CD4-positive, alpha-beta T cell treated with Interleukin-1 beta for 1 hour (primary cell): ENCODE data around the gene CHCHD10.

Experiments
- DNase-seq, 2 donors: peaks; one replicate each; pipeline ENCODE4 v3.0.0-alpha.2; 2020 to 2022

Gene CHCHD10

DNA sequence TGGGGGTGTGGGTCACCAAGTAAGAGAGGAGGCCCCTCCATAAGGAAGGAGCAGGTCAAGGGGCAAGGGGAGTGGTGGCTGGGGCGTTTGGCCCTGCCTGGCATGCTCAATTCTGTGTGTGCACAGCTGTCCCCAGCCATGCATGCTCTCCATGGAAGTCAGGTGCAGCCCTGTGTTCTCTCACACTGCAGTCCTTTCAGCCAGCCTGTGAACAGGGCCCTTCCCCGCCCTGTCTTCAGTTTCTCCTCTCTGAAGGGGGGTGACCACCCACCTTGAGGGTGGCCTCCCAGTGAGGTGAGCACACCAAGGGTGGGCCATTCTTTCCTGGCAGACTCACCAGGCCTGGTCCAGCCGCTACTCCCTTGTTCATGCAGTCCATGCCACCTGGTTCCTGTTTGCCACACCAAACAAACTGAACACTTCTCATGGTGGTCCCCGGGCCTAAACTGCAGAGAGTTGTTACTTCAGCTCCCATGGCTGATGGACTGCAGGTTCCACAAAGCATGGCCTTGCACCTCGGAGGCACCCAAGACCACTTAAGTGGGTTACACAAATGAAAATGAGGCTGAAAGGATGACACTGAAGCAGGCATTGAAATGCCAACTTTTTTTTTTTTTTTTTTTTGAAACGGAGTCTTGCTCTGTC, 1.7 kb upstream of the CHCHD10 start:
- DNase-seq, result no peak

DNA sequence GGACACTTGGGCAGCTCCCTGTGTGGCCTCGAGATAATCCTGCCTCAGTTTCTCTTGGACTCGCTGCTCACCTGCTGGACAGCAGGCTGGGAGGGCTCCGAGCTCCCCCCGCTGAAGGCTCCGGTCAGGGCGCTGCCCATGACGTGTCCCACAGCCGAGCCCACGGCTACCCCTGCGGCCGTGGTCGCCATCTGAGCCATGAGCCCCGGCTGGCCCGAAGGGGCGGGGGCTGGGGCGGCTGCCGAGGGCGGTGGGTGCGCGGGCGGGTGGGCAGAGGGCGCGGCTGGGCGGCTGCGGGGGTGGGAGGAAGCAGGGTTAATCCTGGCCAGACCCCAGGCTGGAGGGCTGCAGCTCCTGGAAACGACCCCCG, 484 bp downstream of the CHCHD10 start:
- no peak for DNase-seq

DNA sequence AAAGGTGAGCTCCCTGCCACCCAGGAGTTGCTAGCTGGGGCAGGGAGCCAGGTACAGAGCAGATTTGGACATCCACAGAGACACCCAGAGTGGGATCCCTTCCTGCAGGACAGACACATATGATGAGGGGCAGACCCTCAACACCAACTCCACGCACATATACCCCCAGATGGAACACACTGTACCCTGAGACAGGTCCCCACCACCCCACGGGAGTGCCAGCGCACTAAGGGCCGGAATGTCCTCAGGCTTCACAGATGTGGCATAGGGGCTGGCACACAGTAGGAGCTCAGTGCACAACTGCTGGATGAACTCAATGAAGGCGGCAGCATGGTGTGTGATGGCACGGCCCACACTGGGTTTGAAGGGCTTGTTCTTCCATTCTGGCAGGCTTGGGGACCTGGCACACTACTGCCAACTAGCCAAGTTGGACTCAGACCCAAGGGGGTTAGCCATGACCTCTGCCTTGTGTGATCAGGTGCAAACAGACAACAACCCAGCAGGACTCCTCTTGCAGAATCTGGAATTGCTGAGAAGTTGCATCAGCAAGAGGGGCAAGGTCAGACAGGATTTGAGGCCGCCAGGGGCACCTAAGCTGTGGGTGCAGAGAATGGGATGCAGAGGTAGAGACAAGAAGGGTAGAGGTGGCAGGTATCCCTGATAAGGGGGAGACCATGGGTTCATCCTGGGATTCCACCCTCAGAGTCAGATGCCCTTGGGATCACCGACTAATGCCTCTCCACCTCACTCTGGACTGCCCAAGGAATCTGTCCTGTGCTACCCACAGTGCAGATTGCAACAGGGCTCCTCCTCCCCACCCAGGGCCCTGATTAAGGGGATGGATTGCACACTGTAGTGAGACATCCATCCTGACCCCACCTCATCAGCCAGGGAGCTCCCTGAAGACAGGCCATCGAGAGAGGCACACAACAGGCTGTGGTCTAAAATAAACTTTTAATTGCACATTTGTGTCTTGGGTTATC, 2.6 kb downstream of the CHCHD10 start:
- no peak for DNase-seq

DNA sequence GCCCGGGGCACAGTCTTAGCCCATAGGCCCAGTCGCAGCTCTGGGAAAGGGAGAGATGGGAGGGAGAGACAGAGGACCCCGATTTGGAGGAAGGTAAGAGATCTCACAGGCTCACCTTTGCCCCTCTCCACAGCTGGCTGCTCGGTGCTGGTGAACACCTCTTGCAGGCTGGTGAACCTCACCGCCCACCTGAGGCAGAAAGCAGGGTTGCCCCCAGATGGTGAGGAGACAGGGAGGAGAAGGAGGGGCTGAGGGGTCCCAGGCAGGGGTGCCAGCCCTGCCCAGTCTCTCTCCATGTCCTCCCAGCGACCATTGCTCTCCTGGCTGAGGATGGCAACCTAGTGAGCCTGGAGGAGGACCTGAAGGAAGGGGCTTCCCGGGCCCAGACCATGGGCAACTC, 3.8 kb downstream of the CHCHD10 start:
- DNase-seq, result no peak

DNA sequence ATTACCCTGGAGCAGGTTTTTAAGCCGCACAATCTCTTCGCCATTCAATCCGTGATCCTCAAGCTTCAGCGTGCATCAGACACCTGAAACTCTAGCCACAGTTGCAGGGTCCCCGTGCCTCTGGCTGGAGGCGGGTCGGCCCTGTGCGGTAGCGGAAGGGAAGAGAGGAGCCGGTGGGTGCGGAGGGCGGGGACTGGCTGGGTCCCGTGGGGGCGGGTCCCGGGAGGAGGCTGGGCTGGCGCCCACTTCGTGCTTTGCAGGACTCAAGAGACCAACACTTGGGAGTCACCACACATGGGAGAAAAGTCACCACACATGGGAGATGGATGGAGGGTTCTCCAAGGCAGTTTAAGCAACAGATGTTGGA, 4.2 kb downstream of the CHCHD10 start:
- peak; percentile 33 to 40 for DNase-seq

DNA sequence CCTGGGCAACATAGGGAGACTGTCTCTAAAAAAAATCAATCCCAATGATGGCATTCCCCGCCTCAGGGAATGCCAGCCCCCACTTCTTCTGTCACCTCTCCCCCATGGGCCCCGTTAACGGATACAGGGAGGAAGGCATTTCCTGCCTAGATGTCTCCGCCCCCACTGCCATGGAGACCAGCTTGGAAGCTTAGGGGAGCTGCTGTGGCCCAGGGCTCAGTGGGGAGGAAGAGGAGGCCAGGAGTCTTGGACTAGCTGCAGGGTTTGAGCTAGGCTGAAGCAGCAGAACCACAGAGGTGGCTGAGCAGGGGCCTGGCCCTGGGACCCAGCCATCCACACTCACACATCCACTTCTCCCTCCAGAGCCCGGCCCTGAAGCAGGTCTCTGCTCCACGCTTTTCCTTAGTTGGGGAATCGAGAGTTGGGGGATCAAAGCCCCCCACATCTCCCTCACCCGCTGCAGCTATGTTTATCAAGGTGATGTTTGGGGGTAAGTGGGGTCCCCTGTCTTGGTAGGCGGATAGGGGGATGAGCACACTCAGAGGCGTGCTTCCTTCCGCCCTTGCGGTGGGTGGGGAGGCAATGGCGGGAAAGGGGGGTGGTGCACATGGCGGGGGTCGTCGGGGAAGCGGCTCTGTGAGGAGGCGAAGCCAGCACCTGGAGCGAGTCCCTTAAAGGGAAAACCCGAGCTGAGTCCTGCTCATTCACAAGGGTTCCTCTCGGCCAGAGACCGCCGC, 4.8 kb downstream of the CHCHD10 start, which contains the start of gene C22orf15:
Gene C22orf15 (plus strand): TSS at position 149 of the 737 bp plus-strand sequence. CDS start 317 bp downstream, at position 466.
- no peak for DNase-seq

DNA sequence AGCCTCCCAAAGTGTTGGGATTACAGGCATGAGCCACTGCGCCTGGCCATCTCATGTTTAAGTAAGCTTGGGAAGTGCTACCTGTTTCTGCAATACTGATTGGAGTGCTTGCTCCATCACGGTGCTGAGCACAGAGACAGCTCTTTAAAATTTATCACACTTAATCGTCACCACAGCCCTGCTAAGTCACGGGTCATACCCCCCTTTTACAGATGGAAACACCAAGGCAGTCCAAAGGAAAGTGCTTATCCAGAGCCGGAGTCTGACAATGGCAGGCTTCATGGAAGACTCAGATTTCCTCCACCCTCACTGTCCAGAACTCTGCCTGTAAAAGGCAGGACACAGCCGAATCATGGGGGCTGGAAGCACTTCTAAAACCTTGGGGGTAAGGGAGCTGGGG, 7.7 kb downstream of the CHCHD10 start:
- DNase-seq, result no peak

DNA sequence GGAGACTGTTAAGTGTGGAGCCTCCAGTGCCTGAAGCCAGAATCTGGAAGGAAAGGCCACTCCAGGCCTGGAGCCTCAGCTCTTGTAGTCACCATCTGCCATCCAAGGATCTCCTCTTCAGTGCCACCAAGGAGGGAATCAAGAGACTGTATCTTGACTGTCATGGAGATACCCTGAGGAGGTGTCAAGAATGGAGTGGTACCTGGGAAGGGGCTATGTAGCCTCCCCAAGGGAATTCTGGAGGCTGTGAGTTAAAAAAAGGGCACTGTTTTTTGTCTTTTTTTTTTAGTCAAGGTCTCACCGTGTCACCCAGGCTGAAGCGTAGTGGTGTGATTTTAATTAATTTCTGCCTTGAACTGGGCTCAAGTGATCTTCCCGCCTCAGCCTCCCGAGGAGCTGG, 8.2 kb downstream of the CHCHD10 start:
- DNase-seq, result no peak

DNA sequence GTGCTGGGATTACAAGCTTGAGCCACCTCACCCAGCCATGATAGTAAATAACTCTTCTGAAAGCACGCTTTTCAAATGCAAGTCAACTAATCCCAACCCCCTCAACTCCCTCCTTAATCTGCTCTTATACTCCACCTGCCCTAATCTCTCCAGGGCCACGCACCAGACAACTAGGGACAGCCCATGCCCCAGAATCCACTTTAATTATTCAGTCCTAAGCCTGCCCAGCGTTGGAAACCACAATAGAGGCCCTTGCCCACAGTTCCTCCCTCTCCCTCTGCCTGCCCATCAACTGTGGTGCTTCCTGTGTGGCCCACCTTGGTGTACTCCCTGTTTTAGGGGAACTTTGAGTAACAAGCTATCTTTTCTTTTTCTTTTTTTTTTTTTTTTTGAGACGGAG, 10.9 kb downstream of the CHCHD10 start:
- no peak for DNase-seq

DNA sequence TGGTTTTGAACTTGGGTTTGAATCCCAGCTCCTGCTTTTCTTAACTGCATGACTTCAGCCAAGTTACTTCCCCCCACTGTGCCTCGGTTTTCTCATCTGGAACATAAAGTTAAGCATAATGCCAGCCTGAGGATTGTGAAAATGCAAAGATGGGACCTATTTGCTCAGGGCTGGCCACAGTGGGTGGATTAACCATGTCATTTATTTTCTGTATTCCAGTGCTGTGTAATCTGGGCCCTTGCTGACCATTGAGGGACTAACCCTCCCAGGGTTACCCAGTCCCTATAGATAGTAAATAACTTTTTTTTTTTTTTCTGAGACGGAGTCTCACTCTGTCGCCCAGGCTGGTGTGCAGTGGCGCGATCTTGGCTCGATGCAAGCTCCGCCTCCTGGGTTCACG, 12.1 kb downstream of the CHCHD10 start:
- no peak for DNase-seq

DNA sequence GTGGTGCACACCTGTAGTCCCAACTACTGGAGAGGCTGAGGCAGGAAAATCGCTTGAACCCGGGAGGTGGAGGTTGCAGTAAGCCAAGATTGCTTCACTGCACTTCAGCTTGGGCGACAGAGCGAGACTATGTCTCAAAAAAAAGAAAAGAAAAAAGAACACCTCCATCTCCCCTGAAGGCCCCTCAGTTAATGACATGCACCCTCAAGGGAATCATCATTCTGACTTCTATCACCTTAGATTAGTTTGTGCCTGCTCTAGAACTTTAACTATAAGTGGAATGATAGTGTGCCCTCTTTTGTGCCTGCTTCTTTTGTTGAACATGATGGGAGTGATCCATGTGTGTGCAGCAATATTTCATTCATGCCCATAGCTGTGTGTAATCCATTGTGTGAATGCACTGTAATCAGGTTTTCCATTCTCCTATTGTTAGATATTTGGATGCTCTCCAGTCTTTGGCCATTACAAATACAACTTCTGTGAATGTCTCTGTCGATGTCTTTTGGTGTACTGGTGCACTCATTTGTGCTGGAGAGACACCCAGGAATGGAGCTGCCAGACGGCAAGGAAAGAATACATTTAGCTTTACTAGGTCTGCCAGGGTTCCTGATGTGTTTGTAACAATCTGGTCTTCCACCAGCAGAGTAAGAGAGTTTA, 12.7 kb downstream of the CHCHD10 start:
- no peak for DNase-seq

DNA sequence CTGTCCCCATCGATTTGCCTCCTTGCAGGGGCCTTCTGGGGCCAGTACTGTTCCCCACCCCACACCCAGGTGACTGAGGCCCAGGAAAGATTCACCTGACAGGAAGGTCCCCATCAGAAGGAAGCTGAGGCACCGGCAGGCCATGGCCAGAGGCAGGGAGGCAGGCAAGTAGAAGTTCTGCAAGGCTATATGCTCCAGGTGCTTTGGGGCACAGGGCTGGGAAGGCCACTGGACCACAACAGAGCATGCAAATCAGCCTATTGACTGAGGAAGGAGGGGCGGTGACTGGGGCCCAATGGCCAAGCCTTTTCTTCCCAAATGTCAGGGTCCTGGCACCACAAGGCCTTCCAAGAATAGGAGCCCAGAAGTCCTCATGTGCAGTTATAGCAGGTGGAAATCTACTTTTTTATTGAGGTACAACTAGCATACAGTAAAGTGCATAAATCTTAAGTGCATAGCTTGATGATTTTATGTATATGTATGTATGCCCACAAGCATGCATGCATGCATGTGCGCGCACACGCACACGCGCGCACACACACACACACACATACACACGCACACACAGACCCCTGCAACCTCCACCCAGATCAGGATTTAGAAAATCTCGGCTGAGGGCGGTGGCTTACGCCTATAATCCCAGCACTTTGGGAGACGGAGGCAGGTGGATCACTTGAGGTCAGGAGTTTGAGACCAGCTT, 13.4 kb downstream of the CHCHD10 start, which contains the start of gene VPREB3:
Gene VPREB3 (minus strand): TSS at position 206 of the 700 bp plus-strand sequence. CDS start 62 bp downstream, at position 144.
- peak in 1 of 2 donors; percentile 6 for DNase-seq

DNA sequence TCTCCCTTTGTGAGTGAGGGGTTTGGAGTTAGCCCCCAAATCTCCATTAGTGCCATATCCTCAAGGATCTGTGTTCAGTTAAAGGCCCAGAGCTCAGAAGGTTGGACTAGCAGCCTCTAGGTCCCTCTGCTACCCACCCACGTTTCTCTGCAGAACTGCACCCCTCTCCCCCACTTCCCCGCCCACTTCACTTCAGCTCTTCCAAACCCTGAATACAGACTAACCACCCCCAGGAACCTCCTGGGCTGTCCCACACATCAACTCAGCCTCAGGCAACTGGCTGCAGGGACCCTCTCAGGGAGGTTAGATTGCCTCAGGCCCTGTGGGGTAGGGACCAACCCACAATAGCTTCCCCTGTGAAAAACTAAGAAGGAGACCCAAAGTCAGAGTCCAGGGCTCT, 14.4 kb downstream of the CHCHD10 start:
- no peak for DNase-seq

DNA sequence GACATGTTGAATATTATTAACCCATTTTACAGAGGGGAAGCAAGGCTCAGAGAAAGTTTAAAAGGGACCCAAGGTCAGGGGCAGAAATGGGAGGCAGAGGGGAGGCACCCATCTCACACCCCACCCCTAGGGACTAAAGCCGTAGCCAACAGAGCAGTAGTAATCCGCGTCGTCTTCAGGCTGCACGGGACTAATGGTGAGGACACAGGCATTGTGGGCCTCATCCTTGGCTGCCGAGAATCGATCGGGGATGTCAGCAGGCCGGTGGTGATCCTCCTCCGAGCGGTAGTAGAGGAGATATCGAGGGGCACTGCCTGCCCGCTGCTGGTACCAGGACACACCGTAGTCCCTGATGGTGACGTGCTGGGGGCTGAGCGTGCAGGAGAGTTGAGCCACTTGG, 15.0 kb downstream of the CHCHD10 start:
- no peak for DNase-seq

DNA sequence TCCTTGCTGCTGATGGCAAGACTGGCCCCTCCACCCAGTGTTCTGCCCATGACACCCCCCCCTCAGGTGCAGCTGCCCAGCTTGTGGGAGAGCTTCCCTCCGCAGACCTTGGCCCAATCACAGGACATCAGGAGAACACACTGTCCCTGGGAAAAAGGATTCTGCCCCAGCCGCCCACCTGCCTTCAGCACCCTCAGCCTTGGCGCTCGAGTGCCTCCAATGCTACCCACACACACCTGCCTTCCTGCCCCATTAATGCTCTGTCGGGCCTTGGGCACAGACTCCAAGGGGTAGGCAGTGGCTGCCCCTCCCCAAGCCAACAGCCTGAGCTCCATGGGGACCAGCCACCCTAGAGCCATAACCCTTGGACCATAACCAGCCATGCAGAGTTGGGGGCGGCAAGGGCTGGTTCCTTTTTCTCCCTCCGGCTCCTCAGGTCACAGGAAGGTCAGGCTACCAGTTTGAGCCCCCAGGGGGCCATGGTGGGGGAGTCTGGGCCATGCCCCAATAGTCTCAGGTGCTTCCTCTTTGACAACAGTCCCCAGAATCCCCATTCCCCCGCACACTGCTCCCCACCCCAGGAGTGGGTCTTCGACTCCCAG, 15.6 kb downstream of the CHCHD10 start:
- peak in 1 of 2 donors; percentile 80 for DNase-seq

DNA sequence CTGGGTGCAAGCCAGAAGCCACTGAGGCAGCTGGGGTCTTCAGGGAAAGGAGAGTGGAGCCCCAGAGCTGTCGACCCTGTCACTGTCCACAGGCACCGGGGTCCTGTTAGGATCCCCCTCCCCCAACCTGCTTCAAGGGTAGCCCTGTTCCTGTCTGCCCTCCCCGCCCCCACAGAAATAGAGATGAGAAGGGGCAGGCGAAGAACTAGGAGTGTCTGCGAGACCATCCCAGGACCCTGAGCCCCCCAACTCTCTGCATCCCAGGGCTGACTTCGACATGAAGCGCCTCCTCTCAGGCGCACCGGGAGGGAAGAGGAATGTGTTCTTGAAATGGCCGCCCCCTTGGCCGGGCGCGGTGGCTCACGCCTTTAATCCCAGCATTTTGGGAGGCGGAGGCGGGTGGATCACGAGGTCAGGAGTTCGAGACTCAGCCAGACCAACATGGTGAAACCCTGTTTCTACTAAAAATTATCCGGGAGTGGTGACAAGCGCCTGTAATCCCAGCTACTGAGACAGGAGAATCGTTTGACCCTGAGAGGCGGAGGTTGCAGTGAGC, 16.3 kb downstream of the CHCHD10 start:
- no peak for DNase-seq

DNA sequence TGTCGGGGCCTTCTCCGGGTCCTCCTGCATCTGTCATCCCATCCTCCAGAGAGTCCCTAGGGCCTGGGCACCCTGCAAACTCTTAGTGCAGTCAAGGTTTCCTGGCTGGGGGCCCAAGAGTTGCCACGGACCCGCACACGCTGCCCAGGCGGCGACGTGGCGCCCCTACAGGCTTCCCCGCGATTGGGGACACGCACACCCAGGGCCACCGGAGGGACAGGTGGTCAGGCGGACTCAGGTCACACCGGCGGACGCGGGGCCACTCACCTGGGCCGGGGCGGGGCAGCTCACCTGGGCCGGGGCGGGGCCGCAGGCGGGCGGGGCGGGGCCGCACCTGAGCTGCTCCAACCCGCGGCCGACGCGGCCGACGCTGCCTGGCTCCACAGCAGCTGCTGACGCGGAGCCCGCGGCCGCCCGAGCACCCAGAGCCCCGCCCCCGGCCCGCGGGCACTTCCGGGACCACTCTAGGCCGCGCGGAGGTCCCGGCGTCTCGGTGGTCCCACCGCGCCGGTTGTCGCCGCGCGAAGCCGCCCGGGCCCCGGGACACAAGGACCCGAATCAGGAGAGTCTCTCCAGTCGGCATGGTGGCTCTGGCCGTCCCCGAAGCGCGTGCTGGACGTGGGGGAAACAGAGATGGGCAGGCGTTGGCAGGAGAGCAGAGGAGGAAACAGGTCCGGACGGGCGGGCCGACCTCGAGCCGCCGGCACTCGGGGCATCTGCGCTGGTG, 16.9 kb downstream of the CHCHD10 start, which contains the start of gene ZNF70:
Gene ZNF70 (minus strand): TSS at position 399 of the 727 bp plus-strand sequence. CDS start 5,972 bp downstream, outside the sequence.
- peak; percentile 88 to 91 for DNase-seq

DNA sequence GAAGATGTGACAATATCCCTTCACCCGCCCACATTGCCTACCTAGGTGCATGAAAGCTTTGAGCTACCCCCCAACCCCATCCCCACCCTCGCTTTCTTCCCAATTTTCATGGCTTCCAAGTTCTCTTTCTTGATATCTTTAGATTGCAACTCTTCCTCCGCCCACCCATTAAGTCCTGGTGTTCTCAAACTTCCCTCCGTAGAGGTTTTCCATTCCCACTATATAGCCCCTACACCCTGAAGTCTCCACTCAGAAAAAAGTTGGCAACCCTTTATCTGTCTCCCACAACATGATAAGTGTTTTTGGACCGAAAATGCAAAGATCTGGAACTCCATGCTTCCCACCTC, 17.4 kb downstream of the CHCHD10 start:
- no peak for DNase-seq

DNA sequence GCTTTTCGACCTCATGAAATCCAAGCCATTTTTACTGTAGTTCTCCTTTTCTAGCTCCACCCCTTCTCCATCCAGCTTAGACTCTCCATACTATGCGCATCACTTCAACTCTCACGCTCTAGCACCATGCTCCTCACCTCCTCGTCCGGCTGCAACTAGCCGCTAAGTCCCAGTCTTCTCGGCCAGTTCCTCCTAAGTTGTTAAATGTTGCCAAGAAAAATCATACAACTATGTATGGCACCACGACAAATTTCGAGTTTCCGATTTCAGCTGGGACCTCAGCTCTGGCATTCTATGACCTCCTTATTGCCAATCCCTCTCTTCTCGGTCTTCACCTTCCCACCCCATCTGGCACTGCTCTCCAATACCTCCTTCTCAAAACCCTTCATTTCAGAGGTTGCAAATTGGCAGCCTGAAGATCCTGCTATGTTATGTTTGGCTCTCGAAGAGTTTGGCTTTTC, 17.9 kb downstream of the CHCHD10 start:
- no peak for DNase-seq

DNA sequence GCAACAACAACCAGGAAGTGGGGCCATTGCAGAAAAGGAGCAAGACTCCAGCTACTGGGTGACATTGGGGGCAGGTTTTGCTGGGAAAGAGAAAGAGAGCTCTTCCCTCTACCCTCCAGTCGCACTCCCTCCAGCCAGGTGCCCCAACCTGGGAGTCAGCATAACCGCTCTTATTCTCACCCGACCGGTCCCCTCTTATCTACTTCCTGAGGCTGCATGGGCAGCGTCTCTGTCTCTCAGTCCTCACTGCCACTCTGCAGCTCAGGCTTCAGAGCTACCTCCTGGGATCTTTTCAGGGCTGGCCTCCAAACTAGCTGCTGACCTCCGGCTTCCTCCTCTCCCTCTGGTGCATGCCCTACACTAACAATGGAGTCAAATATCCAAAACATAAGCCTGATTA, 22.0 kb downstream of the CHCHD10 start:
- no peak for DNase-seq
